RWPE1 (cell line): ENCODE measurements around the gene SLC46A3.
"Not testable (repeated sequence)": the region's sequence is repeated elsewhere in the genome, so short reads cannot be mapped to it uniquely, and the experiment has no call there.

Experiments
- CTCF ChIA-PET: fragments of 350-600 bp; sonication (Branson Sonifier 250); formaldehyde crosslinking; extraction: SDS; loops from one replicate; lab custom pipeline; 2021; lab: Yijun Ruan, JAX
- POLR2A ChIA-PET: fragments of 400-600 bp; formaldehyde crosslinking; extraction: SDS; loops from one replicate; lab custom pipeline; 2020; ENCODE audit warnings: antibody characterized with exemption; ENCODE audit not compliant: low non-redundant PET; lab: Yijun Ruan, JAX
- DNase-seq: peaks from one replicate; pipeline ENCODE4 v3.0.0; 2012; ENCODE audit warnings: low spot score
- H3K27ac ChIP-seq: fragments of 450-650 bp; 2 replicates; pipeline ENCODE4 v1.5.1; 2017
- CTCF ChIP-seq: fragments of 450-650 bp; conservative IDR thresholded peaks from 2 replicates; pipeline ENCODE4 v1.5.1; 2017; ENCODE audit warnings: low read depth, mild to moderate bottlenecking

Gene SLC46A3

DNA sequence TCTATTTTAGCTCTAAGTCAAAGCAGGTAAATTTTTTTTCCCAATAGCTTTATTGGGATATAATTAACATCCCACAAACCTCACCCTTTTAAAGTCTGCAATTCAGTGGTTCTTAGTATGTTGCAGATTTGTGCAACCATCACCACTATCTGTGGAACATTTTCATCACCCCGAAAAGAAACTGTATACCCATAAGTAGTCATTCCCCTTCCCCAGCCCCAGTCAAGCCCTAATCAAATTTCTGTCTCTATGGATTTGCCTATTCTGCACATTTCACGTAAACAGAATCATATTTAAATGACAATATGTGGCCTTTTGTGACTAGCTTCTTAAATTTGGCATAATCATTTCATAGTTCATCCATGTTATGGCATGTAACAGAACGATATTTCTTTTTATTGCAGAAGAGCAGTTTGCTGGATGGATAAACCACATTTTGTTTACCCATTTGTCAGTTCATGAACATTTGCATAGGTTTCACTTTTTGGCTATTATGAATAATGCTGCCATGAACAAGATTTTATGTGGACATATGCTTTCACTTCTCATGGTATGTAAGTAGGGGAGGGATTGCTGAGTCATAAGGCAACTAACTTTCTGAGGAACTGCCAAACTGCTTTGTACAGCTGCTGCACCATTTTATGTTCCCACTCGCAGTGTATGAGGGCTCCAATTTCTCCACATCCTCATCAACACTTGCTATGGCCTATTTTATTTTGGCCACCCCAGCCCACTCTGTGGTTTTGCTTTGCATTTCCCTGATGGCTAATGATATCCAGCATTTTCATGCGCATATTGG, 10.9 kb downstream of the SLC46A3 start:
- CTCF ChIA-PET = no interaction called here
- peak; percentile 41 for DNase-seq
- no peak overlapping the region for H3K27ac ChIP-seq
- TF ChIP-seq CTCF = no peak
- POLR2A ChIA-PET = no interaction called here

DNA sequence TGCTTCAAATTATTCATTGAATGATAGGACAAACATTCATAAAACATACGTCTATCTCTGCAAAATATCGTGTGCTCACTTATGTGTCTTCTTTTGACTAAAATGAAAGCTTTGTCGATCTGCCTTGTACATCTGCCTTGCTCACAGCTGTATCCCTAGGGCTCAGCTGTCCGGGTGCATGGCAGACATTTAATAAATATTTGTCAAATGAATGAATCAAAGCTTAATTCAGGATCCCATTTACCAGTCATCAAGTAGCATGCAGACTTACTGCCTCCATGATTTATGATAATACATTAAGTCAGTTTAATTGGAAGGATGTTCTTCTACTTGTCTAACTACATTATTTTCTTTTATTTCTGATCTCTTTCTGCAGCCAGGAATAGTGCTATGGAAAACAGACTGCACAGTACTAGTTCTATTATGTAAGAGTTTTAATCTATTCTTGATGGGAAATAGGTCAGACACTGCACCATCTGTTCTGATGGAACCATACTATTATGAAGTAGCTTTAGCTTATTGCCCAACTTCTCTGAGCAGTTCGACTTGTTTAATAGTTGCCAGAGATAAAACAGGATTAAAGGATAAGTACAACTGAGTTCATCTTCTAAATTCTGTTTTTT, 13.2 kb downstream of the SLC46A3 start:
- no peak overlapping the region for H3K27ac ChIP-seq
- no peak for TF ChIP-seq CTCF
- DNase-seq = no peak
- ChIA-PET CTCF (no interaction called here), POLR2A (no interaction called here)

- ChIA-PET POLR2A (no interaction called here), CTCF (no interaction called here)
- no peak for TF ChIP-seq CTCF
- no peak overlapping the region for H3K27ac ChIP-seq
- no peak for DNase-seq
Observed at GRCh38 chr13:28704919-28705318, 13.9 kb downstream of the SLC46A3 start.

- POLR2A ChIA-PET = no interaction called here
- CTCF ChIA-PET = no interaction called here
- no peak overlapping the region for H3K27ac ChIP-seq
- no peak for TF ChIP-seq CTCF
- no peak for DNase-seq
Observed at GRCh38 chr13:28704282-28704681, 14.5 kb downstream of the SLC46A3 start.

- CTCF ChIA-PET = no interaction called here
- TF ChIP-seq CTCF = no peak
- no peak for DNase-seq
- POLR2A ChIA-PET = interaction anchor here (0.6 kb wide), 1 partner anchor 1835 kb away, joined by 3 read pairs; no protein-coding TSS in a partner anchor
- no peak overlapping the region for H3K27ac ChIP-seq
Observed at GRCh38 chr13:28699246-28699645, 19.5 kb downstream of the SLC46A3 start.

- ChIA-PET CTCF (no interaction called here), POLR2A (no interaction called here)
- DNase-seq = no peak
- no peak for TF ChIP-seq CTCF
- H3K27ac ChIP-seq = no peak overlapping the region
Observed at GRCh38 chr13:28697441-28697840, 21.3 kb downstream of the SLC46A3 start.

GRCh38 chr13:28693605-28694491, 24.9 kb downstream of the SLC46A3 start:
- POLR2A ChIA-PET, H3K27ac ChIP-seq: not testable (repeated sequence)
- DNase-seq = peak; percentile 30
- CTCF ChIA-PET = interaction anchor here (0.6 to 0.7 kb wide), 2 partner anchors 14 to 372 kb away, joined by 3 to 4 read pairs; no protein-coding TSS in a partner anchor
